H9 (cell line): ENCODE results near the gene KLK6. TPM values are rescaled to one million over a fixed set of nuclear protein-coding genes. Genes with fewer than 3 reads are reported as not detected.

Experiments
- DNase-seq: peaks from one replicate; pipeline ENCODE4 v3.0.0-alpha.2; 2017
- H2AFZ ChIP-seq: one replicate; pipeline ENCODE4 v1.6.1; 2013; ENCODE audit warnings: mild to moderate bottlenecking, low read length, control low read depth, moderate library complexity
- H2AK5ac ChIP-seq: 2 replicates; pipeline ENCODE4 v1.6.1; 2013; ENCODE audit warnings: low read length, control low read depth, mixed read lengths; ENCODE audit not compliant: insufficient read length
- H2BK120ac ChIP-seq: one replicate; pipeline ENCODE4 v1.6.1; 2013; ENCODE audit warnings: low read depth, mild to moderate bottlenecking, low read length, control low read depth, inconsistent platforms; ENCODE audit not compliant: poor library complexity, severe bottlenecking
- H2BK12ac ChIP-seq: 2 replicates; pipeline ENCODE4 v1.6.1; 2013; ENCODE audit warnings: low read length, control low read depth, mixed read lengths, low read depth; ENCODE audit not compliant: insufficient read length
- H2BK15ac ChIP-seq: 2 replicates; pipeline ENCODE4 v1.6.1; 2013; ENCODE audit warnings: low read depth, low read length, control low read depth
- H2BK20ac ChIP-seq: one replicate; pipeline ENCODE4 v1.6.1; 2013; ENCODE audit warnings: low read depth, mild to moderate bottlenecking, low read length, control low read depth, inconsistent platforms; ENCODE audit not compliant: poor library complexity, severe bottlenecking
- H2BK5ac ChIP-seq: 2 replicates; pipeline ENCODE4 v1.6.1; 2013; ENCODE audit warnings: low read length, control low read depth, mixed read lengths; ENCODE audit not compliant: insufficient read length
- H3K14ac ChIP-seq: 2 replicates; pipeline ENCODE4 v1.6.1; 2013; ENCODE audit warnings: low read length, control low read depth; ENCODE audit not compliant: insufficient read depth
- H3K18ac ChIP-seq: 2 replicates; pipeline ENCODE4 v1.6.1; 2013; ENCODE audit warnings: low read depth, mild to moderate bottlenecking, mixed read lengths, low read length, control low read depth; ENCODE audit not compliant: insufficient read length
- H3K23ac ChIP-seq: 2 replicates; pipeline ENCODE4 v1.6.1; 2013; ENCODE audit warnings: low read length, control low read depth, mixed read lengths, low read depth; ENCODE audit not compliant: insufficient read length
- H3K23me2 ChIP-seq: 2 replicates; pipeline ENCODE4 v1.6.1; 2013; ENCODE audit warnings: low read depth, mild to moderate bottlenecking, mixed read lengths, low read length, control low read depth; ENCODE audit not compliant: insufficient read length, poor library complexity, severe bottlenecking
- H3K27ac ChIP-seq: 2 replicates; pipeline ENCODE4 v1.5.1; 2013; ENCODE audit warnings: low read length, control low read depth, mixed read lengths, low read depth; ENCODE audit not compliant: insufficient read length
- H3K27me3 ChIP-seq: 2 replicates; pipeline ENCODE4 v1.6.1; 2013; ENCODE audit warnings: low read length, control low read depth, inconsistent platforms; ENCODE audit not compliant: insufficient read depth
- H3K4ac ChIP-seq: 2 replicates; pipeline ENCODE4 v1.6.1; 2013; ENCODE audit warnings: low read depth, mild to moderate bottlenecking, control low read depth, inconsistent platforms, low read length, moderate library complexity
- H3K4me1 ChIP-seq: 2 replicates; pipeline ENCODE4 v1.6.1; 2013; ENCODE audit warnings: low read length, control low read depth, inconsistent platforms; ENCODE audit not compliant: insufficient read depth
- H3K4me2 ChIP-seq: 2 replicates; pipeline ENCODE4 v1.6.1; 2013; ENCODE audit warnings: low read length, control low read depth, mixed read lengths; ENCODE audit not compliant: insufficient read length, insufficient read depth
- H3K56ac ChIP-seq: 2 replicates; pipeline ENCODE4 v1.6.1; 2013; ENCODE audit warnings: low read depth, mild to moderate bottlenecking, mixed read lengths, low read length, control low read depth; ENCODE audit not compliant: insufficient read length
- H3K79me1 ChIP-seq: 2 replicates; pipeline ENCODE4 v1.6.1; 2013; ENCODE audit warnings: low read depth, mild to moderate bottlenecking, moderate library complexity, low read length, control low read depth, inconsistent platforms; ENCODE audit not compliant: insufficient read depth, poor library complexity, severe bottlenecking
- H3K79me2 ChIP-seq: 2 replicates; pipeline ENCODE4 v1.6.1; 2013; ENCODE audit warnings: low read length, control low read depth, inconsistent platforms; ENCODE audit not compliant: insufficient read depth
- H3K9ac ChIP-seq: 2 replicates; pipeline ENCODE4 v1.6.1; 2013; ENCODE audit warnings: low read length, control low read depth, mixed read lengths; ENCODE audit not compliant: insufficient read length; ENCODE audit errors: extremely low read depth
- H3K9me3 ChIP-seq: one replicate; pipeline ENCODE4 v1.6.1; 2013; ENCODE audit warnings: low read depth, low read length, inconsistent platforms; ENCODE audit not compliant: control insufficient read depth
- H3T11ph ChIP-seq: one replicate; pipeline ENCODE4 v1.6.1; 2013; ENCODE audit warnings: mild to moderate bottlenecking, low read length, control low read depth, inconsistent platforms
- H4K20me1 ChIP-seq: one replicate; pipeline ENCODE4 v1.6.1; 2013; ENCODE audit not compliant: control insufficient read depth, insufficient read length, insufficient read depth
- H4K5ac ChIP-seq: 2 replicates; pipeline ENCODE4 v1.6.1; 2013; ENCODE audit warnings: low read depth, mild to moderate bottlenecking, mixed read lengths, low read length, control low read depth; ENCODE audit not compliant: insufficient read length
- H4K8ac ChIP-seq: replicated peaks from 2 replicates; pipeline ENCODE4 v1.6.1; 2013; ENCODE audit warnings: low read length, control low read depth, mixed read lengths, low read depth; ENCODE audit not compliant: insufficient read length
- H4K91ac ChIP-seq: 2 replicates; pipeline ENCODE4 v1.6.1; 2013; ENCODE audit warnings: low read depth, mild to moderate bottlenecking, moderate library complexity, mixed read lengths, low read length, control low read depth; ENCODE audit not compliant: insufficient read length
- H3K27ac Mint-ChIP-seq, 3 experiments: 2 replicates in 2 of 3; 3 replicates in 1 of 3; pipeline ENCODE4 v1.8.0; 2020 to 2021; ENCODE audit warnings: mixed read lengths in 3 of 3, mild to moderate bottlenecking in 1 of 3, moderate library complexity in 1 of 3
- H3K27me3 Mint-ChIP-seq: 2 replicates; pipeline ENCODE4 v1.8.0; 2021; ENCODE audit warnings: low read depth, mild to moderate bottlenecking, moderate library complexity, mixed read lengths
- H3K36me3 Mint-ChIP-seq, 3 experiments: 2 replicates in 2 of 3; 3 replicates in 1 of 3; pipeline ENCODE4 v1.8.0; 2020 to 2021; ENCODE audit warnings: low read depth in 3 of 3, mixed read lengths in 3 of 3; ENCODE audit not compliant: insufficient read depth in 1 of 3
- H3K4me1 Mint-ChIP-seq, 2 experiments: 2 replicates each; pipeline ENCODE4 v1.8.0; 2020; ENCODE audit warnings: mixed read lengths in 2 of 2
- H3K4me3 Mint-ChIP-seq, 2 experiments: 2 replicates in 1 of 2; 3 replicates in 1 of 2; pipeline ENCODE4 v1.8.0; 2020 to 2021; ENCODE audit warnings: mild to moderate bottlenecking in 2 of 2, mixed read lengths in 2 of 2, moderate library complexity in 1 of 2
- H3K9me3 Mint-ChIP-seq, 2 experiments: 2 replicates in 1 of 2; 3 replicates in 1 of 2; pipeline ENCODE4 v1.8.0; 2020; ENCODE audit warnings: mild to moderate bottlenecking in 2 of 2, mixed read lengths in 2 of 2, moderate library complexity in 1 of 2
- CTCF ChIP-seq: fragments of 200-600 bp; sonication (generic); conservative IDR thresholded peaks from 3 replicates; pipeline ENCODE4 v1.8.0; 2021; ENCODE audit warnings: antibody characterized with exemption, mild to moderate bottlenecking
- WGBS: extraction: QIAGEN DNeasy Blood & Tissue Kit; methylation state at CpG from one replicate; pipeline ENCODE4 v1.1.7; 2013; ENCODE audit warnings: missing lambda C conversion rate, low lambda C conversion rate, mixed read lengths; ENCODE audit not compliant: insufficient read length; ENCODE audit errors: extremely low coverage; 5-methylcytosine and 5-hydroxymethylcytosine counted together
- total RNA-seq: library from RNA; stranded (reverse); gene quantifications from 2 replicates; pipeline ENCODE4 v1.2.1, GENCODE V29; 2021

The KLK6 gene
- total RNA-seq, 1 experiment from 2014 or later = 2.6 TPM

DNA sequence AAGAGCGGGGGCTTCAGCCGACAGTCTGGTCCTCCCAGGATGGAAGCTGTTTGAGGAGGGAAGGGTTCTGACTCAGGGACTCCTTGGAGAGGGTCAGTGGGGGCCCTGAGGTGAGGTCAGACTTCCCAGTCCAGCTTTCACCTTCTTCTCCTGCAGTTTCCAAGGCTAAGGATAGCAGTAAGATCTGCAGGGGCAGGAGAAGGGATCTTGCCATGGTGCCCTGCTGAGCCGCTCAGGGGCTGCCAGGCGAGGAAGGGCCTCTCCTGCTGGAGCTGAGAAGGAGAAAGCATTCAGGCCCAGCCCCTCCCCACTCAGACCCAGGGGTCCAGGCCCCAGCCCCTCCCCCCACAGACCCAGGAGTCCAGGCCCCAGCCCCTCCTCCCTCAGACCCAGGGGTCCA, 12.8 kb upstream of the KLK6 start:
- Histone ChIP-seq H3K56ac (no peak overlapping the region), H3K4ac (no peak overlapping the region), H3K4me1 (peaks cover 6% of the 10 kb centered on the region; the same call in 1 of the 2 replicates), H4K20me1 (no peaks in the 10 kb centered on the region), H3K79me1 (no peaks in the 10 kb centered on the region), H3K23ac (no peak overlapping the region), H3T11ph (no peak overlapping the region), H2AK5ac (no peak overlapping the region), H3K79me2 (no peaks in the 10 kb centered on the region), H2BK120ac (no peak overlapping the region), H2AFZ (no peak overlapping the region), H3K9me3 (no peaks in the 10 kb centered on the region), H3K23me2 (no peaks in the 10 kb centered on the region), H2BK5ac (no peak overlapping the region), H3K27me3 (no peaks in the 10 kb centered on the region), H2BK15ac (no peak overlapping the region), H4K8ac (no peak overlapping the region), H3K4me2 (no peak overlapping the region), H3K18ac (no peak overlapping the region), H4K91ac (no peak overlapping the region), H3K27ac (no peak overlapping the region), H4K5ac (no peak overlapping the region), H3K9ac (no peak overlapping the region), H3K14ac (no peak overlapping the region), H2BK20ac (no peak overlapping the region), H2BK12ac (no peak overlapping the region)
- no peaks in the 10 kb centered on the region for H3K36me3 Mint-ChIP-seq
- no peak overlapping the region for H3K27ac Mint-ChIP-seq
- no peak for TF ChIP-seq CTCF
- no CpG with 5 or more reads among the region's 4 CpGs for WGBS
- H3K4me3 Mint-ChIP-seq = no peak overlapping the region
- H3K27me3 Mint-ChIP-seq = peaks cover 30% of the 10 kb centered on the region
- peaks cover 29 to 40% of the 10 kb centered on the region in 2 experiments for H3K4me1 Mint-ChIP-seq
- no peak for DNase-seq
- H3K9me3 Mint-ChIP-seq = no peaks in the 10 kb centered on the region
